SK-N-SH (cell line): ENCODE results near the gene NPVF. TPM values are rescaled to one million over a fixed set of nuclear protein-coding genes. Genes with fewer than 3 reads are reported as not detected.

ENCODE experiments used
- CTCF ChIA-PET: fragments of 300-600, 350-600 bp; formaldehyde crosslinking; extraction: SDS; loops from one replicate; lab custom pipeline; 2021; lab: Yijun Ruan, JAX
- POLR2A ChIA-PET: fragments of 350-600 bp; sonication (Branson Sonifier 250); formaldehyde crosslinking; extraction: SDS; loops from one replicate; lab custom pipeline; 2020; ENCODE audit warnings: antibody characterized with exemption, inconsistent platforms; lab: Yijun Ruan, JAX
- DNase-seq: peaks from one replicate; pipeline ENCODE4 v3.0.0; 2012
- H2AFZ ChIP-seq: fragments of 200-600 bp; sonication (generic); 2 replicates; pipeline ENCODE4 v1.8.1; 2016; ENCODE audit warnings: antibody characterized with exemption, mild to moderate bottlenecking, low read depth
- H3F3A ChIP-seq: fragments of 200-600 bp; sonication (generic); replicated peaks from 2 replicates; pipeline ENCODE3; 2016; ENCODE audit warnings: antibody characterized with exemption, mild to moderate bottlenecking; ENCODE audit not compliant: insufficient read depth
- H3K27ac ChIP-seq, 2 experiments: fragments of 200-500 bp in 1 of 2; fragments of 200-600 bp in 1 of 2; sonication (Bioruptor generic) in 1 of 2; sonication (generic), shearing (Covaris generic) in 1 of 2; 2 replicates each; pipeline versions ENCODE4 v1.5.1 to v1.6.1; 2014 to 2016; ENCODE audit warnings: low read depth in 2 of 2, inconsistent platforms in 1 of 2, low read length in 1 of 2, mild to moderate bottlenecking in 1 of 2, mixed read lengths in 1 of 2
- H3K27me3 ChIP-seq: fragments of 200-600 bp; sonication (generic), shearing (Covaris generic); 2 replicates; pipeline ENCODE4 v1.6.1; 2016; ENCODE audit warnings: mixed run types; ENCODE audit not compliant: insufficient read depth
- H3K36me3 ChIP-seq, 2 experiments: fragments of 200-500 bp in 1 of 2; fragments of 200-600 bp in 1 of 2; sonication (Bioruptor generic) in 1 of 2; sonication (generic) in 1 of 2; replicated peaks in 1 of 2; 2 replicates each; pipeline versions ENCODE3 to v1.5.1; 2014 to 2016; ENCODE audit warnings: low read length in 1 of 2, mild to moderate bottlenecking in 1 of 2; ENCODE audit not compliant: insufficient read depth in 2 of 2, control insufficient read depth in 1 of 2
- H3K4me1 ChIP-seq, 2 experiments: fragments of 200-500 bp in 1 of 2; fragments of 200-600 bp in 1 of 2; sonication (Bioruptor generic) in 1 of 2; sonication (generic), shearing (Covaris generic) in 1 of 2; 2 replicates each; pipeline versions ENCODE4 v1.5.1 to v1.6.1; 2014 to 2016; ENCODE audit warnings: low read depth in 1 of 2, low read length in 1 of 2, mixed run types in 1 of 2; ENCODE audit not compliant: insufficient read depth in 2 of 2, control insufficient read depth in 1 of 2
- H3K4me2 ChIP-seq: fragments of 200-600 bp; sonication (generic), shearing (Covaris generic); 2 replicates; pipeline ENCODE4 v1.6.1; 2017; ENCODE audit warnings: mixed run types
- H3K4me3 ChIP-seq, 2 experiments: fragments of 200-500 bp in 1 of 2; fragments of 200-600 bp in 1 of 2; sonication (Bioruptor generic) in 1 of 2; sonication (generic), shearing (Covaris generic) in 1 of 2; 2 replicates each; pipeline versions ENCODE4 v1.5.1 to v1.8.1; 2014 to 2016; ENCODE audit warnings: low read depth in 2 of 2, inconsistent platforms in 1 of 2, low read length in 1 of 2, mild to moderate bottlenecking in 1 of 2, mixed read lengths in 1 of 2, moderate library complexity in 1 of 2
- H3K79me2 ChIP-seq: fragments of 200-600 bp; sonication (generic); 2 replicates; pipeline ENCODE4 v1.8.1; 2017; ENCODE audit warnings: mild to moderate bottlenecking; ENCODE audit not compliant: insufficient read depth
- H3K9ac ChIP-seq: fragments of 200-600 bp; sonication (generic); 2 replicates; pipeline ENCODE4 v1.6.1; 2017; ENCODE audit warnings: mixed run types
- H3K9me2 ChIP-seq: fragments of 200-600 bp; sonication (generic); 2 replicates; pipeline ENCODE4 v1.6.1; 2017; ENCODE audit warnings: mixed run types
- H3K9me3 ChIP-seq: fragments of 200-600 bp; sonication (generic); 2 replicates; pipeline ENCODE4 v1.6.1; 2017; ENCODE audit warnings: mixed run types, mild to moderate bottlenecking, moderate library complexity
- H4K20me1 ChIP-seq: fragments of 200-600 bp; sonication (generic); 2 replicates; pipeline ENCODE4 v1.6.1; 2017; ENCODE audit warnings: mild to moderate bottlenecking, mixed run types; ENCODE audit not compliant: insufficient read depth
- FOXJ3 ChIP-seq: sonication (generic); formaldehyde crosslinking; IDR thresholded peaks from 2 replicates; pipeline ENCODE4 v1.5.1; 2020; ENCODE audit warnings: mild to moderate bottlenecking, missing genetic modification reagents
- FOXM1 ChIP-seq: IDR thresholded peaks from 2 replicates; pipeline ENCODE4 v1.4.0; 2012; ENCODE audit warnings: low read depth, mild to moderate bottlenecking
- GABPA ChIP-seq: IDR thresholded peaks from 2 replicates; pipeline ENCODE4 v1.4.0; 2012; ENCODE audit warnings: low read depth, mild to moderate bottlenecking
- GATA2 ChIP-seq: sonication (generic); formaldehyde crosslinking; IDR thresholded peaks from 2 replicates; pipeline ENCODE4 v1.5.0; 2020; ENCODE audit warnings: mild to moderate bottlenecking, missing genetic modification reagents
- JUND ChIP-seq: IDR thresholded peaks from 2 replicates; pipeline ENCODE4 v1.4.0; 2012
- MXI1 ChIP-seq: IDR thresholded peaks from 2 replicates; pipeline ENCODE4 v1.6.1; 2012; ENCODE audit warnings: mild to moderate bottlenecking, low read depth, low read length, improper control_type of control experiment
- NFIC ChIP-seq: IDR thresholded peaks from 2 replicates; pipeline ENCODE4 v1.4.0; 2012; ENCODE audit warnings: borderline replicate concordance
- NRF1 ChIP-seq: IDR thresholded peaks from 2 replicates; pipeline ENCODE4 v1.6.1; 2012; ENCODE audit warnings: low read depth, mild to moderate bottlenecking, low read length
- RAD21 ChIP-seq: IDR thresholded peaks from 2 replicates; pipeline ENCODE4 v1.6.1; 2012; ENCODE audit warnings: mild to moderate bottlenecking, low read length
- REST ChIP-seq: IDR thresholded peaks from 2 replicates; pipeline ENCODE4 v1.6.1; 2012; ENCODE audit warnings: mild to moderate bottlenecking, low read depth, low read length, moderate library complexity
- RXRA ChIP-seq: IDR thresholded peaks from 2 replicates; pipeline ENCODE4 v1.4.0; 2012; ENCODE audit warnings: low read depth, mild to moderate bottlenecking, borderline replicate concordance
- SMC3 ChIP-seq: IDR thresholded peaks from 2 replicates; pipeline ENCODE4 v1.6.1; 2012; ENCODE audit warnings: low read depth, low read length, improper control_type of control experiment
- TAF1 ChIP-seq: IDR thresholded peaks from 2 replicates; pipeline ENCODE4 v1.6.1; 2012; ENCODE audit warnings: low read depth, mild to moderate bottlenecking, low read length, moderate library complexity, borderline replicate concordance
- YY1 ChIP-seq: IDR thresholded peaks from 2 replicates; pipeline ENCODE4 v1.4.0; 2012; ENCODE audit warnings: low read depth, mild to moderate bottlenecking
- WGBS: methylation state at CpG from one replicate; pipeline ENCODE4 v1.1.6; 2017; ENCODE audit warnings: low lambda C conversion rate; 5-methylcytosine and 5-hydroxymethylcytosine counted together
- polyA plus RNA-seq, 3 experiments: library from polyadenylated mRNA; depleted of rRNA; stranded (reverse); fragments of >200 nt; gene quantifications; 2 replicates each; pipeline ENCODE4 v1.2.3, GENCODE V29; 2012
- TF ChIP-seq, protein P1 (sequence below): fragments of 150-350 bp; IDR thresholded peaks from 2 replicates; pipeline ENCODE4 v1.6.1; 2017; ENCODE audit warnings: antibody characterized with exemption, low read length, low read depth, borderline replicate concordance
- TF ChIP-seq, protein P2 (sequence below): fragments of 150-350 bp; IDR thresholded peaks from 2 replicates; pipeline ENCODE4 v1.6.1; 2016; ENCODE audit warnings: mild to moderate bottlenecking, low read depth, low read length
- TF ChIP-seq, protein P3 (sequence below): fragments of 200-600 bp; sonication (generic); IDR thresholded peaks from 2 replicates; pipeline ENCODE4 v1.6.1; 2017; ENCODE audit warnings: antibody characterized with exemption, mild to moderate bottlenecking, moderate library complexity

NPVF gene
- polyA plus RNA-seq, 1 of the 3 experiments (the other 2 are of a cell fraction), result not detected

DNA sequence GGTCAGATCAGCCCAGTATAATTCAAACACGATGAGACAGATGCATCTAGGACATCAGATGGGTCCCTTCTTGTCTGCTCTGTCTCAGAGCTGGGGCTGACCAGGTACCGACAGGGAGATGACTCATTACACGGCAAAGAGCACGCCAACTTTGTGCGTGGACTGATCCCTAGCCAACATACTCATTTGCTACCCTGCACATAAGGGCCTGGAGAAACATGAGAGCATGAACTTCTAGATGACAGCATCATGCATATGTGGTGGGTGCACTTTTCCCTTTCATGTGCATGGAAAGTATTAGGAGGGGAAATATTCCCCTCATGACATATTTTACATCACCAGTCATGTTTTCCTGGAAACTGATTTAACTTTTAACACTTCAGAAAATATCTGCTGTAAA, 35.1 kb upstream of the NPVF start:
- no peak for DNase-seq
- CTCF ChIA-PET, result interaction anchor here (12.9 to 15.9 kb wide), 2 partner anchors 126 to 304 kb away, joined by 261 to 526 read pairs; no protein-coding TSS in a partner anchor
- Histone ChIP-seq H3K9ac (no peak overlapping the region), H3K36me3 (no peaks in the 10 kb centered on the region), H3K27me3 (0 out of 2 replicates have a peak, but pooled peaks cover 11% of the 10 kb centered on the region), H3K27ac (no peak overlapping the region), H4K20me1 (no peaks in the 10 kb centered on the region), H3F3A (no peaks in the 10 kb centered on the region), H3K4me1 (peaks cover 0 to 4% of the 10 kb centered on the region in 2 experiments; a peak in 2 of 4 replicates), H3K4me3 (no peak overlapping the region), H2AFZ (no peak overlapping the region), H3K9me3 (no peaks in the 10 kb centered on the region), H3K79me2 (no peaks in the 10 kb centered on the region), H3K9me2 (no peaks in the 10 kb centered on the region), H3K4me2 (no peak overlapping the region)
- POLR2A ChIA-PET, result no interaction called here
- TF ChIP-seq JUND, result no peak
- TF ChIP-seq YY1, result no peak
- no peak for TF ChIP-seq FOXJ3 (CRISPR knock-in tag)
- TF ChIP-seq GATA2 (CRISPR knock-in tag), result no peak
- no peak for TF ChIP-seq GABPA
- TF ChIP-seq RAD21, result no peak
- TF ChIP-seq, protein P1, sequence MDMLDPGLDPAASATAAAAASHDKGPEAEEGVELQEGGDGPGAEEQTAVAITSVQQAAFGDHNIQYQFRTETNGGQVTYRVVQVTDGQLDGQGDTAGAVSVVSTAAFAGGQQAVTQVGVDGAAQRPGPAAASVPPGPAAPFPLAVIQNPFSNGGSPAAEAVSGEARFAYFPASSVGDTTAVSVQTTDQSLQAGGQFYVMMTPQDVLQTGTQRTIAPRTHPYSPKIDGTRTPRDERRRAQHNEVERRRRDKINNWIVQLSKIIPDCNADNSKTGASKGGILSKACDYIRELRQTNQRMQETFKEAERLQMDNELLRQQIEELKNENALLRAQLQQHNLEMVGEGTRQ, result no peak
- TF ChIP-seq TAF1, result no peak
- TF ChIP-seq FOXM1, result no peak
- TF ChIP-seq MXI1, result no peak
- TF ChIP-seq, protein P2, sequence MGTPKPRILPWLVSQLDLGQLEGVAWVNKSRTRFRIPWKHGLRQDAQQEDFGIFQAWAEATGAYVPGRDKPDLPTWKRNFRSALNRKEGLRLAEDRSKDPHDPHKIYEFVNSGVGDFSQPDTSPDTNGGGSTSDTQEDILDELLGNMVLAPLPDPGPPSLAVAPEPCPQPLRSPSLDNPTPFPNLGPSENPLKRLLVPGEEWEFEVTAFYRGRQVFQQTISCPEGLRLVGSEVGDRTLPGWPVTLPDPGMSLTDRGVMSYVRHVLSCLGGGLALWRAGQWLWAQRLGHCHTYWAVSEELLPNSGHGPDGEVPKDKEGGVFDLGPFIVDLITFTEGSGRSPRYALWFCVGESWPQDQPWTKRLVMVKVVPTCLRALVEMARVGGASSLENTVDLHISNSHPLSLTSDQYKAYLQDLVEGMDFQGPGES, result no peak
- TF ChIP-seq NFIC, result no peak
- no peak for TF ChIP-seq NRF1
- TF ChIP-seq RXRA, result no peak
- no peak for TF ChIP-seq REST
- no peak for TF ChIP-seq SMC3
- TF ChIP-seq, protein P3, sequence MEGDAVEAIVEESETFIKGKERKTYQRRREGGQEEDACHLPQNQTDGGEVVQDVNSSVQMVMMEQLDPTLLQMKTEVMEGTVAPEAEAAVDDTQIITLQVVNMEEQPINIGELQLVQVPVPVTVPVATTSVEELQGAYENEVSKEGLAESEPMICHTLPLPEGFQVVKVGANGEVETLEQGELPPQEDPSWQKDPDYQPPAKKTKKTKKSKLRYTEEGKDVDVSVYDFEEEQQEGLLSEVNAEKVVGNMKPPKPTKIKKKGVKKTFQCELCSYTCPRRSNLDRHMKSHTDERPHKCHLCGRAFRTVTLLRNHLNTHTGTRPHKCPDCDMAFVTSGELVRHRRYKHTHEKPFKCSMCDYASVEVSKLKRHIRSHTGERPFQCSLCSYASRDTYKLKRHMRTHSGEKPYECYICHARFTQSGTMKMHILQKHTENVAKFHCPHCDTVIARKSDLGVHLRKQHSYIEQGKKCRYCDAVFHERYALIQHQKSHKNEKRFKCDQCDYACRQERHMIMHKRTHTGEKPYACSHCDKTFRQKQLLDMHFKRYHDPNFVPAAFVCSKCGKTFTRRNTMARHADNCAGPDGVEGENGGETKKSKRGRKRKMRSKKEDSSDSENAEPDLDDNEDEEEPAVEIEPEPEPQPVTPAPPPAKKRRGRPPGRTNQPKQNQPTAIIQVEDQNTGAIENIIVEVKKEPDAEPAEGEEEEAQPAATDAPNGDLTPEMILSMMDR, result no peak
- 61% methylated on average over 5 of the region's 5 CpGs for WGBS
